Mucosa of rectum (tissue), 2 donors: ENCODE measurements around the gene TRAF6.
"Not testable (repeated sequence)": the region's sequence is repeated elsewhere in the genome, so short reads cannot be mapped to it uniquely, and the experiment has no call there.

Source experiments
- H3K27ac ChIP-seq, 2 donors: one replicate each; pipeline ENCODE4 v1.7.0; 2013; ENCODE audit warnings: inconsistent platforms in 2 of 2, low read depth in 2 of 2, low read length in 2 of 2
- H3K27me3 ChIP-seq, 2 donors: one replicate each; pipeline ENCODE4 v1.7.0; 2013; ENCODE audit warnings: low read length in 2 of 2; ENCODE audit not compliant: control insufficient read depth in 2 of 2, insufficient read depth in 2 of 2
- H3K36me3 ChIP-seq, 2 donors: one replicate each; pipeline ENCODE4 v1.7.0; 2013; ENCODE audit warnings: low read length in 2 of 2; ENCODE audit not compliant: control insufficient read depth in 2 of 2, insufficient read depth in 2 of 2
- H3K4me1 ChIP-seq, 2 donors: one replicate each; pipeline ENCODE4 v1.7.0; 2013; ENCODE audit warnings: low read length in 2 of 2, mild to moderate bottlenecking in 1 of 2; ENCODE audit not compliant: control insufficient read depth in 2 of 2, insufficient read depth in 2 of 2
- H3K4me3 ChIP-seq, 2 donors: one replicate each; pipeline ENCODE4 v1.7.0; 2013; ENCODE audit warnings: low read length in 2 of 2
- H3K9ac ChIP-seq, 2 donors: one replicate each; pipeline ENCODE4 v1.7.0; 2013; ENCODE audit warnings: low read length in 2 of 2, low read depth in 1 of 2, mild to moderate bottlenecking in 1 of 2
- H3K9me3 ChIP-seq, 2 donors: one replicate each; pipeline ENCODE4 v1.7.0; 2013; ENCODE audit warnings: low read length in 2 of 2; ENCODE audit not compliant: control insufficient read depth in 2 of 2
- donor health status: healthy.
- donor health status: Normal muscosa, but diverticular disease.

Gene TRAF6

GRCh38 chr11:36513965-36514364 is 3.9 kb upstream of the TRAF6 start:
- Histone ChIP-seq H3K27me3 (peaks cover 0 to 1% of the 10 kb centered on the region in 2 donors), H3K9me3 (no peaks in the 10 kb centered on the region), H3K36me3 (no peaks in the 10 kb centered on the region), H3K4me3 (no peak overlapping the region), H3K27ac (no peak overlapping the region), H3K4me1 (peaks cover 0 to 3% of the 10 kb centered on the region in 2 donors), H3K9ac (no peak overlapping the region)

- peaks cover 0 to 3% of the 10 kb centered on the region in 2 donors for H3K4me1 ChIP-seq
- no peaks in the 10 kb centered on the region for H3K36me3 ChIP-seq
- H3K27ac ChIP-seq, result no peak overlapping the region
- H3K4me3 ChIP-seq, result no peak overlapping the region
- H3K9ac ChIP-seq, result no peak overlapping the region
- peaks cover 0 to 1% of the 10 kb centered on the region in 2 donors for H3K27me3 ChIP-seq
- H3K9me3 ChIP-seq, result no peaks in the 10 kb centered on the region
Measured at GRCh38 chr11:36512016-36512415, 1.9 kb upstream of the TRAF6 start.

GRCh38 chr11:36511062-36511461 is 990 bp upstream of the TRAF6 start:
- not testable (repeated sequence) for H3K27ac ChIP-seq, H3K36me3 ChIP-seq, H3K9me3 ChIP-seq, H3K4me1 ChIP-seq, H3K27me3 ChIP-seq
- H3K4me3 ChIP-seq, result peak overlapping the region; percentile 95 to 98
- H3K9ac ChIP-seq, result peak overlapping the region in 1 of 2 donors; percentile 94

DNA sequence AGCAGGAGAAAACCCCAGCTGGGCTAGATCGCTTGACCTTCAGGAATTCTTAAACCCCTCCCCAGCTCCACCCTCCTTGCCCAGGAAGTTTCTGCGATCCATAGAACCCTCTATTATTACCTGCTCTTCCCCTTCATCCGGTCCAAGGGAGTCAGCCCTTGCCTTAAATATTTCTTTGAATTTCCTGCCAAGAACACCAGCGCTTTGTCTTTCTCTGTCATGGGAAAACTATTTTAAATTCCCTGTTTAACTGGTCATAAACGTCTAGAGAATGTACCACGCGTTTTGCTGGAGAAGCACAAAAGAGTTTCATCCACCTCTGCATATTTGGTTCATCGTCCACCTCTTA is 496 bp upstream of the TRAF6 start:
- Histone ChIP-seq H3K27me3 (peaks cover 0 to 1% of the 10 kb centered on the region in 2 donors), H3K27ac (peak overlapping the region; percentile 91 to 93), H3K4me3 (peak overlapping the region; percentile 95 to 98), H3K4me1 (peaks cover 0 to 3% of the 10 kb centered on the region in 2 donors), H3K36me3 (no peaks in the 10 kb centered on the region), H3K9ac (peak overlapping the region; percentile 94 to 96), H3K9me3 (no peaks in the 10 kb centered on the region)

DNA sequence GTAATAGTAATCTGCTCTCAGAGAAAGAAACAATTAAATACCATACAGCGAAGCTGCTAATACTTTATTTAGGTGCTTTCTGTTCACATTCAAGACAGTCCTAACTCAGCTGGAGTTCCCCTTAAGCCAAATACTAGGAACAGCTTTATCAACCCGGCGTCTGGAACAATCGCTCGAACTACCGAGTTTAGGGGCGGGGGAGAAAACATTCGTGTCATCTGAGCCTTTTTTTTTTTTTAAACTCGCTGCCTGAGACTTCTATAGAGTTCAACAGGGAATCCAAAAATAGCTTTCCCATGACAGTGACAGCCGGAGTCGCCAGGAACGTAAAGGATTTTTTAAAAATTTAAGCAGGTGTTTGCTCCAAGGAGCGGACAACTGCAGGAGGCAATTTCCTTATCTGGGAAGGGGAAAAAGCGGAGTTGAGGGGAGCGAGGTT is 852 bp downstream of the TRAF6 start:
- H3K27ac ChIP-seq, result peak overlapping the region; percentile 91 to 93
- H3K36me3 ChIP-seq, result no peaks in the 10 kb centered on the region
- H3K9me3 ChIP-seq, result no peaks in the 10 kb centered on the region
- H3K4me1 ChIP-seq, result peaks cover 0 to 3% of the 10 kb centered on the region in 2 donors
- peak overlapping the region; percentile 94 to 96 for H3K9ac ChIP-seq
- H3K27me3 ChIP-seq, result no peaks in the 10 kb centered on the region
- peak overlapping the region; percentile 95 to 98 for H3K4me3 ChIP-seq

DNA sequence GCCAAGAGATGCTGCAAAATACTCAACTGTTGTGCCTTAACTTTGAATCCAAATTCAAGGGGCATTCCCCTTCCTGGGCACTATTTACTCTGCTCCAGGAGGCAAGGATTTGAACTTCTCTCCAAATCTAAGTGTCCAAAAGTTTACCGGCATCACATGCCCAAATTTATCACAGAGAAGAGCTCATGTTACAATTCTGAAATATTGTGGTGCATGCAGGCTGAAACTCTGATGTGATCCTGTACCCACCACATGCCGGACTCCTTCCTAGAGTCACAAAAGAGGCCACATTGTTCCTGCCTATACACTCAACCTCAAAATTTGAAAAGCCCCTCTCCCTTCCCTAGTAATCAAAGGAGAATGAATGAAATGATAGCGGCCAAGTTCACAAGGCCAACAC is 1.3 kb downstream of the TRAF6 start:
- Histone ChIP-seq H3K36me3 (no peaks in the 10 kb centered on the region), H3K27ac (no peak overlapping the region), H3K27me3 (no peaks in the 10 kb centered on the region), H3K4me1 (peaks cover 0 to 3% of the 10 kb centered on the region in 2 donors), H3K4me3 (peak overlapping the region; percentile 95 to 98), H3K9ac (peak overlapping the region in 1 of 2 donors; percentile 96), H3K9me3 (no peaks in the 10 kb centered on the region)

DNA sequence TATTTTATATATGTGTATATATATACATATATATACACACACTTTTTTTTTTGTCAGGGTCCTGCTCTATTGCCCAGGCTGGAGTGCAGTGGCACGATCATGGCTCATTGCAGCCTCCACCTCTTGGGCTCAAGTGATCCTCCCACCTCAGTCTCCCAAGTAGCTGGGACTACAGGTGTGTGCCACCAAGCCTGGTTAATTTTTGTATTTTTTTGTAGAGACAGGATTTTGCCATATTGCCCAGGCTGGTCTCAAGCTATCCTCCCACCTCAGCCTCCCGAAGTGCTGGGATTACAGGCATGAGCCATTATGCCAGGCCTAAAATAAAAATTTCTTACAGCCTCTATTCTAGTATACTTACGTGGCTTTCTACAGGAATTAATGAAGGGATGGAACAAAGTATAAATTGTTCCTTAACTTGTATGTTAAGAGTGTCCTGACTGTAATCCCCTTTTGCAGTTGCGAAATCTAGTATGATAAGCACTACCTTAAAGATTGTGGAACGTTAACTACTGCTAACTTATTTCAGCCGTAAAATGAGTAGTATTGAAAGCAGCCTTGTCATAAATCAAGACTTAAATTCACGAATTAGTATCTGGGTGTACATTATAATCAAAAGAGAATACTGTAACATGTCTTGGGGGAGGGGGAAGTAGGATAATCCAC is 2.1 kb downstream of the TRAF6 start:
- Histone ChIP-seq H3K9ac (no peak overlapping the region), H3K4me1 (peaks cover 0 to 3% of the 10 kb centered on the region in 2 donors), H3K27me3 (no peaks in the 10 kb centered on the region), H3K4me3 (peak overlapping the region; percentile 51 to 98), H3K27ac (no peak overlapping the region), H3K9me3 (no peaks in the 10 kb centered on the region), H3K36me3 (no peaks in the 10 kb centered on the region)

DNA sequence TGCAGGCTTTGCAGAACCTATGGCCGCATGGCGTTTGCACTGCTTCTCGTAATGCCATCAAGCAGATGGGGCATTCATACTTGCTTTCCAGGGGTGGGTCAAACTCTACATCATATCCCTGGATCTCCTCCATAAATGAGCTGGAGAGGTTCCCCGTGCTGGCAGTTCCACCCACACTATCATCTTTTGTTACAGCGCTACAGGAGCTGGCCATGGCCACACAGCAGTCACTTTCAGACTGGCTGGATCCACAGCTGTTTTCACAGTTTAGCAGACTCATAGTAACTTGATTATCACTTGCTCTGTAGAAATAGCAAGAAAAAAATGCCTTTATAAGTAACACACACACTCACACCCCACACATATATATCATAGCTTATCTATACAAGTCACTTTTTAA is 8.8 kb downstream of the TRAF6 start:
- peak overlapping the region in 1 of 2 donors; percentile 52 for H3K27ac ChIP-seq
- H3K4me1 ChIP-seq, result peaks cover 0 to 10% of the 10 kb centered on the region in 2 donors
- H3K4me3 ChIP-seq, result no peak overlapping the region
- H3K9me3 ChIP-seq, result no peaks in the 10 kb centered on the region
- H3K36me3 ChIP-seq, result peaks cover 27 to 30% of the 10 kb centered on the region in 2 donors
- H3K27me3 ChIP-seq, result no peaks in the 10 kb centered on the region
- H3K9ac ChIP-seq, result no peak overlapping the region

- Histone ChIP-seq H3K27ac (peak overlapping the region in 1 of 2 donors; percentile 53), H3K36me3 (peaks cover 27 to 31% of the 10 kb centered on the region in 2 donors), H3K9ac (peak overlapping the region in 1 of 2 donors; percentile 7), H3K9me3 (no peaks in the 10 kb centered on the region), H3K4me1 (peaks cover 0 to 10% of the 10 kb centered on the region in 2 donors), H3K4me3 (no peak overlapping the region), H3K27me3 (no peaks in the 10 kb centered on the region)
Measured at GRCh38 chr11:36500315-36500721, 9.8 kb downstream of the TRAF6 start.

DNA sequence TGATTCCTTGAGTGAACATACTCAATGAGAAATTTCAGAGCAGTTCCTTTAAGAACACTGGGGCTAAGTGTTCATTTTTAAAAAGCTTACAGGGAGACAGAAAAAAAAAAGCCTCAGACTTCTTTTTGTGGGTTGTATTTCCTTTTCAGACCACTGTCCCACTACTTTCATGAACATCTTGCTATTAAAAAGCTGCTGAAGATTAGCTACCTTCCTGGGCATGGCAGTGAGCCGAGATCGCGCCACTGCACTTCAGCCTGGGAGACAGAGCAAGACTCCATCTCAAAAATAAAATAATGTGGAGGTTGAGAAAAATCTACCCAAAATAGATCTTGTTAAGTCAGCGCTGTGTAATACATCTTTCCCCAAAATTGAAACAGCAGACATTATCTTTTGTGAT is 10.8 kb downstream of the TRAF6 start:
- Histone ChIP-seq H3K27ac (no peak overlapping the region), H3K4me3 (no peak overlapping the region), H3K36me3 (peaks cover 27 to 36% of the 10 kb centered on the region in 2 donors), H3K4me1 (peaks cover 0 to 10% of the 10 kb centered on the region in 2 donors), H3K9me3 (no peaks in the 10 kb centered on the region), H3K9ac (no peak overlapping the region), H3K27me3 (no peaks in the 10 kb centered on the region)
